MCF 10A (cell line): Measurements from ENCODE around the gene TMEM219. TPM values are rescaled to one million over a fixed set of nuclear protein-coding genes. Genes with fewer than 3 reads are reported as not detected.

Source experiments
- BruUV-seq: library from RNA; stranded (reverse); fragments of 400-500 nt; replicated peaks from 2 replicates; lab custom pipeline; 2021; lab: Mats Ljungman, UMichigan
- CTCF ChIA-PET: fragments of 300-600 bp; sonication (Branson Sonifier 250); formaldehyde crosslinking; extraction: SDS; loops from one replicate; lab custom pipeline; 2021; ENCODE audit warnings: antibody characterized with exemption, inconsistent platforms; lab: Yijun Ruan, JAX
- POLR2A ChIA-PET: fragments of 300-600, 350-650 bp; sonication (Branson Sonifier 250); formaldehyde crosslinking; extraction: SDS; loops from one replicate; lab custom pipeline; 2020; ENCODE audit warnings: antibody characterized with exemption, inconsistent platforms; lab: Yijun Ruan, JAX
- DNase-seq: peaks from one replicate; pipeline ENCODE4 v3.0.0-alpha.2; 2018; ENCODE audit not compliant: unreplicated experiment
- H3K27ac Mint-ChIP-seq: one replicate; pipeline ENCODE4 v1.8.0; 2022; ENCODE audit warnings: mild to moderate bottlenecking, low read depth, mixed read lengths; ENCODE audit not compliant: unreplicated experiment
- H3K27me3 Mint-ChIP-seq: one replicate; pipeline ENCODE4 v1.8.0; 2022; ENCODE audit warnings: mixed read lengths; ENCODE audit not compliant: insufficient read depth, unreplicated experiment
- H3K36me3 Mint-ChIP-seq: one replicate; pipeline ENCODE4 v1.8.0; 2022; ENCODE audit warnings: mild to moderate bottlenecking, moderate library complexity, mixed read lengths; ENCODE audit not compliant: insufficient read depth, unreplicated experiment
- H3K4me1 Mint-ChIP-seq: one replicate; pipeline ENCODE4 v1.8.0; 2022; ENCODE audit warnings: mixed read lengths; ENCODE audit not compliant: insufficient read depth, unreplicated experiment
- H3K4me3 Mint-ChIP-seq: one replicate; pipeline ENCODE4 v1.8.0; 2022; ENCODE audit warnings: mild to moderate bottlenecking, moderate library complexity, mixed read lengths; ENCODE audit not compliant: unreplicated experiment
- H3K9me3 Mint-ChIP-seq: one replicate; pipeline ENCODE4 v1.8.0; 2022; ENCODE audit warnings: mixed read lengths; ENCODE audit not compliant: unreplicated experiment
- intact Hi-C: fragments of 100-400 bp; cut with micrococcal nuclease; formaldehyde crosslinking; loops from 2 replicates; pipeline ENCODE4 v1.14.1; 2022
- total RNA-seq: library from RNA; stranded (reverse); gene quantifications from 2 replicates; pipeline ENCODE4 v1.2.3, GENCODE V29; 2022
- TF ChIP-seq, protein P1 (sequence below): fragments of 200-600 bp; IDR thresholded peaks from one replicate; pipeline ENCODE4 v1.8.0; 2022; ENCODE audit warnings: antibody characterized with exemption, mild to moderate bottlenecking; ENCODE audit not compliant: unreplicated experiment

TMEM219 gene
- total RNA-seq, 1 experiment from 2014 or later: 62.1 TPM

DNA sequence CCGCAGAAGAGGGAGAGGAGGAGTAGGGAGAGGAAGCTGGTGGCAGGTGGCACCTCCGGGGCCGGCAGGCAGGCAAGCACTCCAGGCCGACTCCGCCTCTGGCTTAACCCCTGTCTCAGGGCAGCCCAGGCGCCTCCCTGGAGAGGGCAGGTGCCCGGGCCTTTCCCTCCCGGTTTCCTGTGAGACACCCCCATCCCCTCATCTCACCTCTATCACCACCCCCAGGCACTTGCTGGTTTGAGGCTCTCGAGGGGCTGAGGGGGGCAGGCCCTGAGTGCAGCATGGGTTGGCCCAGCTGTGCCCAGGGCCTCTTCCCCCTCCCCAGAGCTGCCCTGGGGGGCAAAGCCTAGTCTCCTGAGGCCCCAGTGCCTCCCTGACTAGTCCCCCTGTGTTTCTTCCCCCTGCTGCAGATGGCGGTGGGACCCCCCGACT, 42.9 kb downstream of the TMEM219 start:
- POLR2A ChIA-PET: interaction anchor here (0.7 to 2.5 kb wide), 5 partner anchors 8 to 180 kb away, joined by 3 to 9 read pairs (median 3); partner anchors contain the start of genes INO80E and TAOK2
- H3K4me3 Mint-ChIP-seq: no peak overlapping the region
- H3K27me3 Mint-ChIP-seq: no peaks in the 10 kb centered on the region
- no peak for DNase-seq
- TF ChIP-seq, protein P1, sequence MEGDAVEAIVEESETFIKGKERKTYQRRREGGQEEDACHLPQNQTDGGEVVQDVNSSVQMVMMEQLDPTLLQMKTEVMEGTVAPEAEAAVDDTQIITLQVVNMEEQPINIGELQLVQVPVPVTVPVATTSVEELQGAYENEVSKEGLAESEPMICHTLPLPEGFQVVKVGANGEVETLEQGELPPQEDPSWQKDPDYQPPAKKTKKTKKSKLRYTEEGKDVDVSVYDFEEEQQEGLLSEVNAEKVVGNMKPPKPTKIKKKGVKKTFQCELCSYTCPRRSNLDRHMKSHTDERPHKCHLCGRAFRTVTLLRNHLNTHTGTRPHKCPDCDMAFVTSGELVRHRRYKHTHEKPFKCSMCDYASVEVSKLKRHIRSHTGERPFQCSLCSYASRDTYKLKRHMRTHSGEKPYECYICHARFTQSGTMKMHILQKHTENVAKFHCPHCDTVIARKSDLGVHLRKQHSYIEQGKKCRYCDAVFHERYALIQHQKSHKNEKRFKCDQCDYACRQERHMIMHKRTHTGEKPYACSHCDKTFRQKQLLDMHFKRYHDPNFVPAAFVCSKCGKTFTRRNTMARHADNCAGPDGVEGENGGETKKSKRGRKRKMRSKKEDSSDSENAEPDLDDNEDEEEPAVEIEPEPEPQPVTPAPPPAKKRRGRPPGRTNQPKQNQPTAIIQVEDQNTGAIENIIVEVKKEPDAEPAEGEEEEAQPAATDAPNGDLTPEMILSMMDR: no peak
- intact Hi-C loops: no loop called here
- CTCF ChIA-PET: interaction anchor here (0.9 to 2.0 kb wide), 4 partner anchors 10 to 87 kb away, joined by 3 to 6 read pairs (median 4); no protein-coding TSS in a partner anchor
- no peak overlapping the region for H3K27ac Mint-ChIP-seq
- peaks cover 10% of the 10 kb centered on the region for H3K36me3 Mint-ChIP-seq
- H3K9me3 Mint-ChIP-seq: no peaks in the 10 kb centered on the region
- no peaks in the 10 kb centered on the region for H3K4me1 Mint-ChIP-seq
- BruUV-seq: no TSS peak

DNA sequence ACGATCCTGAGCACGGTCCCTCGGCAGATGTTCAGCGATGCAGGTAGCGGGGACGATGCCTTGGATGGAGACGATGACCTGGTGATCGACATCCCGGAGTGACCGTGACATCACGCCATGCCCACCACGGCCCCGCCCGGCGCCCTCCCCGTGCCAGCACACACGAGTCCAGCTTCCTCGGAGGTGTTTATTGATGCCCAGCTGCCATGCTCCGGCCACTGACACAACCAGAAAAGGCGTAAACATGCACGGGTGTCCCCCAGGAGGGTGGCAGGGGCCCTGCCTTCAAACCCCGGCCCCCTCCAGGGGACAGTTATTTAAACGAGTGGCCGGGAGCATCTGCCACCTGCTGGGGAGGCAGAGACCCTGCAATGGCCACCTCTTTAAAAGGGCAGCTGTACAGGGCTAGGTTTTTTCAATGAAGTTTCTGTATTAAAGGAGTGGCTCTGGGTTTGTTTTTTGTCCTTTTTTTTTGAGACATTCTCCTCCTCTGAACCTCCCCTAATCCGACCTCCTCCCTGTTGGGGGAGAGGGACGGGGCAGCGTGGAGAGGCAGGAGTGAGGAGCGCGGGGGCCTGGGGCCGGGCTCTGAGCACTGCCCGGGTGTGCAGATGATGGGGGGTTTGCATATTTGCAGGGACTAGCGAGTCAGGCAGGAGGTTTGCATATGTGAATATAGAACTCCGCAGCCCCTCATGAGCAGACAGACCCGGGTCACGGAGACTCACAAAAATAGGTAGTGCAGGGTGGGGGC, 43.6 kb downstream of the TMEM219 start:
- BruUV-seq: TSS peak; percentile 59
- POLR2A ChIA-PET: interaction anchor here (0.6 to 2.5 kb wide), 7 partner anchors 9 to 197 kb away, joined by 3 to 9 read pairs (median 3); partner anchors contain the start of genes HIRIP3, INO80E and TAOK2
- intact Hi-C loops: no loop called here
- CTCF ChIA-PET: interaction anchor here (0.6 to 2.0 kb wide), 4 partner anchors 11 to 306 kb away, joined by 3 to 6 read pairs (median 4); no protein-coding TSS in a partner anchor
- Mint-ChIP-seq H3K4me3 (no peak overlapping the region), H3K36me3 (peaks cover 10% of the 10 kb centered on the region), H3K4me1 (no peaks in the 10 kb centered on the region), H3K27me3 (peaks cover 7% of the 10 kb centered on the region), H3K9me3 (no peaks in the 10 kb centered on the region), H3K27ac (no peak overlapping the region)
- peak; percentile 41 for DNase-seq
- TF ChIP-seq, protein P1: peak; percentile 58

DNA sequence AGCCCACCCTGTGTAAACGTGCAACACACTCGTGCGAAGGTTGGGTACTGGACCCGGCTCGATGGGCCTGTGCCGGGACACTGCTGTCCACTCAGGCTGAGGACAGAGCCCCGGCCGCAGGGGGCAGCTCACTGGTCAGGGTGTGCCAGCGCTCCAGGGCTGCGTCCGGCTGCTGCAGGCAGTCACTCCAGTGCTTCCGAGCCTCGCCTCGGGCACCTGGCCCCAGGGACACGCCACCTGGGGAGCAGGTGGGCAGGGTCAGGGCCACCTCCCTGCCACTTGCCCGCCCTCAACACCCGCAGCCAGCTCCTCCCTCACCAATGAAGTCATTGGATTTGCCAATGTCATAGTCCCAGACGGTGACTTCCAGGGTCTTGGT, 44.2 kb downstream of the TMEM219 start:
- Mint-ChIP-seq H3K4me3 (no peak overlapping the region), H3K36me3 (peaks cover 8% of the 10 kb centered on the region), H3K27ac (no peak overlapping the region), H3K27me3 (peaks cover 12% of the 10 kb centered on the region), H3K9me3 (no peaks in the 10 kb centered on the region), H3K4me1 (no peaks in the 10 kb centered on the region)
- CTCF ChIA-PET: interaction anchor here (0.6 to 2.0 kb wide), 5 partner anchors 11 to 306 kb away, joined by 3 to 6 read pairs (median 3); no protein-coding TSS in a partner anchor
- POLR2A ChIA-PET: interaction anchor here (0.6 to 2.5 kb wide), 6 partner anchors 10 to 197 kb away, joined by 3 to 9 read pairs (median 4); partner anchors contain the start of genes HIRIP3, INO80E and TAOK2
- intact Hi-C loops: no loop called here
- DNase-seq: no peak
- BruUV-seq: no TSS peak
- TF ChIP-seq, protein P1: no peak
